Epithelial cell of prostate (primary cell): Measurements from ENCODE around the gene EFTUD2.
A peak's percentile ranks its signal among the peaks of the same experiment; 100 is the strongest.

ENCODE experiments used
- DNase-seq: peaks from one replicate; pipeline ENCODE4 v3.0.0-alpha.2; 2011; ENCODE audit warnings: low read depth, low spot score
- H3K27ac ChIP-seq: fragments of 450-650 bp; 2 replicates; pipeline ENCODE4 v1.5.1; 2017; ENCODE audit warnings: mild to moderate bottlenecking

EFTUD2 gene

DNA sequence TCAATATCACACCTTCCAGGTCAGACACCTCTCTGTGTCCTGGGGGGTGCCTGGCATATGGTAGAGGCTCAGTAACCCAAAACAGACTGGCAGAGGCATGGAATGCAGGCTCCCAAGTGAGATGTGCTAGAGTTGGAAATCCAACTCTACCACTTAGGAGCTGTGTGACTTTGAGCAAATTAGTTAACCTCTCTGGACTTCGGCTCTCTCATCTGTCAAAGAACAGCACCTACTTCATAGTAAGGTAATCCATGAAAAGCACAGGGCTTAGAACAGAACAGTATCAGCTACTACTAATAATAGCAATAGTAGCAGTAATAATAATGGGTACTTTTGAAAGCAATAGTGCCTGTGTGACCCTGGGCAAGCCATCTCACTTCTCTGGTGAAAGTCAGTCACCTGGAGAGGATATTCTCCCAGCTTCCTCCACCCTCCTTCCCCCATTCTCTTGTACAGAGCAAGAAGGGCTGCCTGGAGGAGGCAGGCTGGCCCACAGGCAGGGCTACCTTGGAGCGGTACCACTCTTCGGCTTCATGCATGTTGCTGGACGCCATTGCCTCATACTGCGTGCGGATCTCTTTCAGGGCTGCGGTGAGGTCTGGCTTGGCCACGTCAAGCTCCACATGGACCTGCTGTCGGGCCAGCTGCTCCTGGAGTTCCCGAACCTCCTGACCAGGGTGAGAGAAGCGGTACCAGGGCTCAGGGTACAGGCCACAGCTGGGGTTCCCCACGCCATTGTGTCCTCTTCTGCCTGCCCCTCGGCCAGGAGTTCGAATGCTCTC lies 13.7 kb upstream of the EFTUD2 start:
- no peak for DNase-seq
- no peak overlapping the region for H3K27ac ChIP-seq

DNA sequence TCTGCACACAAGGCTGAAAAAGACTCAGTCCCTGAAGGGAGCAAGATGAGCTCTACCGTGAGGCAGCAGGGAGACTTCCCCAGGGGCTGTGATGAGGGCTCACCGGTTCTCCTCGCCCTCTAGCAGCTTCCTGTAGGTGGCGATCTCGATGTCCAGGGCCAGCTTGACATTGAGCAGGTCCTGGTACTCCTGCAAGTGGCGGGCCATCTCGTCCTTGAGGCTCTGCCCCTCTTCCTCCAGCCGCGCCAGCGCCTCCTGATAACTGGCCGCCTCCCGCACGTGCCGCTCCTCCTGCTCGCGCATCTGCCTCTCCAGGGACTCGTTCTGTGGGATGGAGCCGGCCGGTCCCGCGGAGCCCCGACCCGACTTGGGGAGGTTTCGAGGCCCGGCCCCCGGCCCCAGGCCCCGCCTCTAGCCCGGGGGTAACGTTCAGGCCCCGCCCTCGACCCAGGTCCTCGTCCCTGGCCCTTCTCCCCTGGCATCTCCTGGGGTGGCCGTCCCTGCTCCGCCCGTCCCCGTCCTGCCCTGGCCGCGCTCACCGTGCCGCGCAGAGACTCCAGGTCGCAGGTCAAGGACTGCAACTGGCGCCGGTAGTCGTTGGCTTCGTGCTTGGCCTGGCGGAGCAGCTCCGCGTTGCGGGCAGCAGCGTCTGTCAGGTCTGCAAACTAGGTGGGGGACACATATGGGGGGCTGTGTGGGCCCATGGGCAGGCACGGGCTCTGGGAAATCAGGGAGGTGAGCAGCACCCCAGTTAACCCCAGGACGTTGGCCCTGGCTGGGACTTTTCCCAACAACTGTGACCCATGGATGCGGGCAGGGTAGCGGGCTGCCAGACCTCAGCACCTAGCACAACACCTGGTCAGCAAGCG lies 12.1 kb upstream of the EFTUD2 start:
- no peak for DNase-seq
- no peak overlapping the region for H3K27ac ChIP-seq

DNA sequence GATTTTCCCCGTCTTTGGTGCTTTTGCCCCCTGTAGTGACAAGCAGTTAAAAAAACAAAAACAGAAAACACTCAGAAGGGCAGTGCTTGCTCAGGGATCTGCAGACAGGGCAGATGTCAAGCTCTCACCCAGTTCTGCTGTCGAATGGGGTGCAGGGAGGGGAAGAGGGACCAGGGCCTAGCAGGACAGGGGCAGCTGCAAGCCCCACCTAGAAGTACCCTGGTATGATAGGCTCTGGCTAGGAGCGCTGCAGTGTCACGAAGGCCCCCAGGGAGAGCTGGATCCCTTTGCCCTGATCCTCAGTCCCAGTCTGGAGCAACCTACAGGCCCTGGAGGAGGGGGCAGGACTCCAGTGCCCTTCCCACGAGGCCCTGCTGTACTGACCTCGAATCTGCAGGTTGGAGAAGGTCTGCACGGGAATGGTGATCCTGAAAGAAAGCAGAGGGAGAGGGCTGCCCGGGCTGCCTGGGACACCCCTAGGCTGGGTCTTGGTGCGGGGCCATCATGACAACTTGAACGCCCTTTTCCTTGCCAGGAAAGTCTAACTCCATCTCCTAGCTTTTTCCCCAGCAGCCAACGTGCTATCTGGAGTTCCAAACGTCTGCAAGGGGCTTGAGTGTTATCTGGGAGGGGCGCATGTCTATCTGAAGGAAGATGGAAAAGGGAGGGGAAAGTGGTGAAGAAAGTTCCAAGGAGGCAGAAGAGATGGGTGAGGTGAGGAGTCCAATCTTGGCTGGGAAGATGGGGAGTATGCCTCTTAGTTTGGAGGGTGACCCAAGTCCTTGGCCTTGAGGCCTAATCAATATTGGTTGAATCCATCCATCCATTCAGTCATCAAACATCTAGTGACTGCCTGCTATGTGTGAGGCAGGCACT lies 11.2 kb upstream of the EFTUD2 start:
- DNase-seq: no peak
- peak overlapping the region; percentile 48 for H3K27ac ChIP-seq

DNA sequence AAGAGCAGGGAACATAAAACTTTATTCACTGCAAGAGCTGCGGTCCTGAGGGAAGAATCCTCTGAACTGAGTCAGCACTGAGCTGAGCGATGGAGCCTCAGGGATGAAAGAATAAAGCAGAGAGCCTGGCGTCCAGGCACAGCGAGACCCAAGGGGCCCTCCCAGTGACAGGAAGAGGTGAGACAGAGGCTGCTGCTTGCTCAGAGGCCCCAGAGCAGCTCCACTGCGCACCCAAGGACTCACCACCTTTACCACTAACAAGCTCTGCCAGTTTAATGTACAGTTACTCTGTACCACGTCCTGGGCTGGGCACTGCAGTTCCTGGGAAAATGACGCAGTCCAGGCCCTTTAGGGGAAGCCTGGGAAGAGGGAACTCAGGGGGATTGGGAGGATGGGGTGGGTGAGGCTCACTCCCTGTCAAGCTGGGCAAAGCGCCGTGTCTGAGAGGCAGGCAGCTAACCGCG lies 10.5 kb upstream of the EFTUD2 start:
- H3K27ac ChIP-seq: peak overlapping the region; percentile 48
- no peak for DNase-seq

DNA sequence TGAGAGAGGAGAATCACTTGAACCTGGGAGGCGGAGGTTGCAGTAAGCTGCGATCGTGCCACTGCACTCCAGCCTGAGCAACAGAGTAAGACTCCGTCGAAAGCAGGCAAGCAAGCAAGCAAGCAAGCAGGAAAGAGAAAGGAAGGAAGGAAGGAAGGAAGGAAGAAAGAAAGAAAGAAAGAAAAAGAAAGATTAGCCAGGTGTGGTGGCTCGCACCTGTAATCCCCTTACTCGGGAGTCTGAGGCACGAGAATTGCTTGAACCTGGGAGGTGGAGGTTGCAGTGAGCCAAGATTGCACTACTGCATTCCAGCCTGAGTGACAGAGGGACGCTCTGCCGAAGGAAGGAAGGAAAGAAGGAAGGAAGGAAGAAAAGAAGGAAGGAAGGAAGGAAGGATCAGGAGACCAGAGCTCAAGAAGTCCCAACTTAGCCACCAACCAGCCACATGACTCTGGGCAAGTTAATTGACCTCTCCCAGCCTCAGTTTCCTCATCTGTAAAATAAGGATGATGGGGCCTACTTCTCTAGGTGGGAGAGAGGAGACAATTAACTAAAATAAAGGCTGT lies 9.6 kb upstream of the EFTUD2 start:
- peak overlapping the region; percentile 48 for H3K27ac ChIP-seq
- no peak for DNase-seq

DNA sequence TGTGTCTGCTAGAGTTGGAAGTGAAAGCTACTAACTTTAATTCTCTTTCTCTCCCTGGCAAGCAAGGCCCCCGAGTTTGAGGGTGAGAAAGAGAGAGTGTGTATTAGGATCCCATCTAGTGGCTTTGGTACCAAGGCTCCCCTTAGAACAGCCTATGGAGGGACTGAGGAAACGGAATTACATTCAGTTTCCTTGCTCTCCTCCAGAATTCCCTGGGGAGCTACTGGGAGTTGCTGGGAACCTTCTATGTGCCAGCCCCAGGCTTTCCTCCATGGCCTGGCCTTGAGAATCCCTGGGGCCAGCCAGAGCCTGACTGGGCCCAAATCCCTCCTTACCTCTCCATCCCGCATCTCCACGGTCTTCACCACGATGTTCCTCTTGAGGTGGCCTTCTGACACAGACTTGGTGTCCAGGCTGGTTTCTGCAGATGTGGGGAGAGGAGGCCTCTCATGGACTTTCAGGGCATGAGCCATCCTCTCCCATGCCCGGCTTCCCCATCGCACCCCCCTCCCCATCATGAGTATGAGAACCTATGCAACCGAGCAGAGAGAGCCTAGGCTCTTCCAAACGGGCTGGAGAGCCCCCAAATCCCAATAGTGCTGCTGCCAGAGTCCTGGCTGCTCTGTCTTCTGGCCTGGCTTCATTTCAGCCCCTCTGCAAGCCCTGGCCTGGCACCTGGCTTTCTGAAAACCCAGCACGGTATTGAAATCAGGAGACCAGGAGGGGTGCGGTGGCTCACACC lies 8.7 kb upstream of the EFTUD2 start:
- H3K27ac ChIP-seq: no peak overlapping the region
- no peak for DNase-seq

DNA sequence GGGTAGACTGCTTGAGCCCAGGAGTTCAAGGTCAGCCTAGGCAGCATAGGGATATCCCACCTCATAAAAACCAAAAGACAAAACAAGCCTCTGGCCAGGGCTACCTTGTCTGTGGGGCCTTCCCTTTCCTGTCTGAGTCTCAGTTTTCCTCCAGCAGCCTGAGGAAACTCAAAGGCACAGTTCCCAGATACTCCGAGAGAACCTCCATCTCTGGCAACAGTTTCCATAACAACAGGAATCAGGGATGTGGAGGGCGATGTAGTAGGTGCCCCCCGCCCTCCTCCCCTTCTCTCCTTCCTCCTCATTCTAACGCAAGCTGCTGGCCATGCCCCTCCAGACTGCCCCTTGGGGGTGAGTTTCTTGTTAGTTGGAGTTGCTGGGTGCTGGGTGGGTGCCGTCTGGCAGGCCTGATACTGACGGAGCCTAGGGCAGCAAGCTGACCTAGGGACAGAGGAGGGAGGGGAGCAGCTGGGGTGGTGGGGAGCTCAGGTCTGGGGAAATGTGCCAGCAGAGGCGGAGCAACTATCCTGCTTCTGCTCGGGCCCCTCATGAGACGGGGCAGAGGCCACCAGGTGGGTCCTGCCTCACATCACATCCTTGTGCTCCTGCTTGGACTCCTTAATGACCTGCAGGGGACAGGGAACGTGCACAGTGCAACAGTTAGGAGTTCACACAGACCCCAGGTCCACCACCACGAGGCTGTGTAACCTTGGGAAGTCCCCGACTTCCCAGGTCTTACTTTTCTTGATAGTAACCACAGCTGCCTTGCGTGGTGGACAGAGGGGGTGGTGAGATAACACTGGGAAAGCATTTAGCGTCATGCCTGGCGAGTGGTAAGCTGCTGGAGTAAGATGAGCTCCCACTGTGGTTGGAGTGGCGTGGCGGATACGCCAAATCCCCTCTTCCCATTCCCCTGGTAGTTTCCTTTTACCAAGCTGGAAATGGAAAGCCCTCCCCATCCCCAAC lies 7.8 kb upstream of the EFTUD2 start:
- no peak overlapping the region for H3K27ac ChIP-seq
- DNase-seq: no peak

DNA sequence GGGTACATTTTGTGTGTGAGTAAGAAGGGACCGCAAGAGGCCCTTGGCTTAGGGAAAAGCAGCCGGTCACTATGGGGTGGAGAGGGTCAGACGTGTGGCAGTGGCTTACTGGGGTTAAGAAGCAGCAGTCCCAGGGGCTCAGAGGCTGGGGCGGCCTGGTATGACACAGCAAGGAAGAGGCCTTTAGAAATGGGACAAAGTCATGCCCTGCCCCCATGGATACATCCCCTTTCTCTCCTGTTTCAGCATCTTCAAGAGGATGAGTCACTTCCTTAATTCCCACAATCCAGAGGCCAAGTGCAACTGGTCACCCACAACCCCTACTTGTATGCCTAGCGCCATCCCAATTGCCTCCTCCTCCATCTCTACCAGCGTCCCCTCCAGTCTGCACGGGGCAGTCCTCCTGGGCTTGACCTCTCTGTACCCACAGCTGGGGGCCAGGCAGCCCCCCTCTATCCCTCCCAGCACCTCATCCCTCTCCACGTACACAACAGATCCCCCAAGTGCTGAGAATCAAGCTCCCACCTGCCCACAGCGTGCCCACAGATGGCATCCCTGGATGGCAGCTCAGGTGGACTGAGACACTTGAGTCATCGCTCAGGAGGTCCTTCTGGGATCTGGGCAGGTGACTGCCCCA lies 6.9 kb upstream of the EFTUD2 start:
- peak overlapping the region; percentile 32 for H3K27ac ChIP-seq
- DNase-seq: no peak

DNA sequence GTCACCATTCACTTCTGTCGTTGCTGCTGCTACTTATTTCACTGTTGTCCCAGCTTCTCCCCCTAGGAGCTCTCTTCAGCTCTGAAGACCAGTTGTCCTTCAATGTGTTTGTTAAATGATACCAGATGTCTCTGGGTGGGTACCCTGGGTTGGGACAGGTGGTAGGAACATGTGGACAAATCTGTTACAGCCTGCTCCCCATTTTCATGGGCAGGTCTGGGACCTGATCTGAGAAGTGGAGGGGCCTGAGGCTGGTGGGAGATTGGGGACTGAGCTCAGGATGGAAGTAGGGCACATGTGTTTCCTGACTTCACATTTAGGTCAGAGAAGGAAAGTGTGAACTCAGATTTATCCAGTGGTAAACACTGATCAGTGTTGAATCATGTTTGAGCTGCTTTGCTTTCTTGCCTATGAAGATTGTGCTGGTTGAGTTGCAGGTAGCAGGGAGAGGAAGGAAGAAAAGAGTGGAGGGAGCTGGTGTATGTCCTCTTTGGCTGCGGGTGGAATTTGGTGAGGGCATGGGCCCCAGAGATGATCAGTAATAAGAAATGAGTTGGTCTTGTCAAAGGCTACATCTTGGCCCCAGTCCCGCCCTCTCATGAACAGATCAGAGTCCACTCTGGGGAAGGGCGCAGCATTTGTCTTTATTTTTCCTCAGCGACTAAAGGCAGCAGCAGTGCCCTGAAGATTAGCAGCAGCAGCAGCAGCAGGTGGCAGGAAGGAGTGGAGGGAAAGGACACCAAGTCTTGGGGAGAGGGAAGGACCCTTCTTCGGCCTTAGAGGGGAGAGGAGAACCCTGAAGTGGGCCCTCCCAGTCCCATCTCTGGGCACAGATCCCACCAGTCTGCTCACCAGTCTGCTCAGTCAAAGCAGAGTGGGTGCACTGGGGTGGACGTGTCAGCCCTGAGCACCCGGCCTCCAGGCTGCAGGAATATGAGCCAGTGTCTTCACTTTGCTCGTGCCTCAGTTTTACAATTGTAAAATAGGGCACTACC lies 6.1 kb upstream of the EFTUD2 start:
- H3K27ac ChIP-seq: peak overlapping the region; percentile 32
- no peak for DNase-seq

DNA sequence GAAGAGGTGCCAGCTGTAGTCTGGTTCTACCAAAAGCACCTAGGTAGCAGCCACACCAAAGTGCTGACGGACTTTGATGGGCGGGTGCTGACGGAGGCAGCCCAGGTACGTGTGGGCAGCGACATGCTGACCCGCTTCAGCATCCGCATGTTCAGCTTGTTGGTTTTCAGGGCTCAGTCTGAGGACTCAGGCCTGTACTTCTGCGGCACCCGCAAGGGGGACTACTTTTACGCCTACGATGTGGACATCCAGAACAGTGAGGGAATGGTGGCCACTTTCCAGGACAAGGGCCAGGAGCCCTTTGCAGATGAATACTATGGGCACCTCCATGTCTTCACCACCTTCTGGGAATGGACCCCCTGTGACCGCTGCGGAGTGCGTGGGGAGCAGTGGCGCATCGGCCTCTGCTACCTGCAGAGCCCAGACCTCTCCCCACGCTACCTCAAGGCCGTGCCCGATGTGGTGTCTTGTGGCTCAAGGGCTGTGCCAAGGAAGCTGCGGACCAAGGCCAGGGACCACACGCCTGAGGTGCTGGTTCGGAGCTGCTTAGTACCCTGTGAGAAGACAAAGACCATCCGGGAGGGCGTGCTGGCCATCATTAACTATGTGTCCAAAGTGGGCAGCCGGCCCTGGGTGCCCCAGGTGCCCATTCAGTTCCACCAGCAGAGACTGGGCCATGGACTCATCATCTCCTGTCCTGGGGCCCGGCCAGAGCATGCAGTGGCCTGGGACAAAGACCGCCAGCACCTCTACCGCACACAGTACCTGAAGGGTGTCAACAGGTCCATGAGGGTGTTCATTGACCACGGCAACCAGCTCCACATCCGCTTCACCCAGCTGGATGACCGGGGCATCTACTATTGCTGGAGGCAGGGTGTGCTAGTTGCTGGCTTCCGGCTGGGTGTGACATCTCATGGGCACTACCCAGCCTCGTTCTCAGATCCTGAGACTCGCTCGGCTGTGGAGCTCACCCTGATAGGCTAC lies 5.0 kb upstream of the EFTUD2 start:
- no peak overlapping the region for H3K27ac ChIP-seq
- no peak for DNase-seq

DNA sequence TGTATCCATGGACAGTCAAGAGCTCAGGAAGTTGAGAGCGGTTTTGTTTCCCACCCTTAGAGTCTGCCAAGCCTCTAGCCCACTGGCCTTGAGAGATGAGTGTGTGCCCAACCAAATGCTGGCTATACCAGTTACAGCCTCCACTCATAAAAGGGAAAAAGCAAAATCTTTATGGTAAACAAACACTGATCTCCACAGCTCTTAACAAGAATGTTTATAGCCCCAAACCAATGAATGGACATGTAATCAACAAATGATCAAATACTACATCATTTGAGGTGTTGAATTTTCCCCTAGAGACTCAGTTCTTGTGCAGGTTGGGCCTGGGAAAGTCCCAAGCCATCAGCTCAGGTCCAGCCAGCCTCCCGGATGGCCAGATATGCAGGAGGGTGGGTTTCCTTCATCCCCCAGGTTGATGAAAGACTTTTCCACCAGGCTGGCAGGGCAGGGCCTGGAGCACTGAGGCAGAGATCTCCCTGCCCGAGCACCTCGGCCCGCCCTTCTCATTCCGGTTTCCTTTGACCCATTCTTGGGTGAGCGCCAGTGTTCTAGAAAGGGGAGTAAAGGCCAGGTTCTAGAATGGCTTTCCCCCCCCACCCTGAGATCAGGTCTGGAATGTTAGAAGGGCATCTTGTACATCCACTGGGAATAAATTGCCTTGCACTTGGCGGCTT lies 3.9 kb upstream of the EFTUD2 start:
- DNase-seq: no peak
- H3K27ac ChIP-seq: no peak overlapping the region

DNA sequence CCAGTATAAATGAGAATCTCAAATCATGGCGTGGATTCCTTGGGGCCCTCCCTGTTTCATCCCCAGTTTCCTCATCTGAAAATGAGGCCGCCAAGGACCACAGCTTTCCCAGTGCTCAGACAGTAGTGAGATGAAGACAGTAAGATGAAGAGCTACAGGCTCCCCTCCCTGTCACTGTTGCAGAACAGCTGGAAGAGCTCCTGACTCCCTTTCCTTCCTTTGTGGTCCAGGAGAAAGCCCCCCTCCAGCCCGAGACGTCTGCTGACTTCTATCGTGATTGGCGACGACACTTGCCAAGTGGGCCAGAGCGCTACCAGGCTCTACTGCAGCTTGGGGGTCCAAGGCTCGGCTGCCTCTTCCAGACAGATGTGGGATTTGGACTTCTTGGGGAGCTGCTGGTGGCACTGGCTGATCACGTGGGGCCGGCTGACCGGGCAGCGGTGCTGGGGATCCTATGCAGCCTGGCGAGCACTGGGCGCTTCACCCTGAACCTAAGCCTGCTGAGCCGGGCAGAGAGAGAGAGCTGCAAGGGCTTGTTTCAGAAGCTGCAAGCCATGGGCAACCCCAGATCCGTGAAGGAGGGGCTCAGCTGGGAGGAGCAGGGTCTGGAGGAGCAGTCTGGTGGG lies 3.0 kb upstream of the EFTUD2 start:
- no peak overlapping the region for H3K27ac ChIP-seq
- DNase-seq: no peak

DNA sequence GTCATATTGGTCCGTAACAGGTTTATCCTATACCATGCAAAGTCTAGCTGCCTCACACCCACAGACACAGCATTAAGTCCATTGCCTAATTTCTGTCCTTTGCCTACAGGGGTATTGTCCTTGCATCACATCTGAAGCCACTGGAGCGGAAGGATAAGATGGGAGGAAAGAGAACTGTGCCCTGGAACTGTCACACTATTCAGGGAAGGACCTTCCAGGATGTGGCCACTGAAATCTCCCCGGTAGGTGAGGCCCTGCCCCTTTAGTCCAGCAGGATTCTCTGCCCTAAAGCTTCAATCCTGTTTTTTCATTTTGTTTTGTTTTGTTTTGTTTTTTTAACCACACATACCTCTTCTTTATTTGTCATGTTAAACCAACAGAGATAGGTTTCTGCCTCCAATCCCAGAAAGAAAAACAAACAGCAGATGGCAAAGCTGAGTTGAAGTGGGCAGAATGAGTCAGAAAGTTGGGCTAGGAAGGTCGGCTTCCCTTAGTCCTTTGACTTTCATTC lies 2.2 kb upstream of the EFTUD2 start:
- DNase-seq: no peak
- no peak overlapping the region for H3K27ac ChIP-seq

DNA sequence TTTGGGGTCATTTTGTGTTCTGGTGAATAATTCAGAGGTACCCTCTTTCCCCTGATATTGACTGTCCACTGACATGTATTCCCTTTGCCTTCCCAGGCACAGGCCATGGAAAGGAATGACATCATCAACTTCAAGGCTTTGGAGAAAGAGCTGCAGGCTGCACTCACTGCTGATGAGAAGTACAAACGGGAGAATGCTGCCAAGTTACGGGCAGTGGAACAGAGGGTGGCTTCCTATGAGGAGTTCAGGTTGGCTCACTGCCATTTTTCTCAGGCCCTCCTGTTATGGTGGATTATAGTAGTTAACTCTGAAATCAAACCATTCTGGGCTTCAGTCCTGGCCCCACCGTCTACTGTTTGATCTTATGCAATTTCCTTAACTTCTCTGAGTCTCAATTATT lies 1.6 kb upstream of the EFTUD2 start:
- no peak overlapping the region for H3K27ac ChIP-seq
- DNase-seq: no peak

DNA sequence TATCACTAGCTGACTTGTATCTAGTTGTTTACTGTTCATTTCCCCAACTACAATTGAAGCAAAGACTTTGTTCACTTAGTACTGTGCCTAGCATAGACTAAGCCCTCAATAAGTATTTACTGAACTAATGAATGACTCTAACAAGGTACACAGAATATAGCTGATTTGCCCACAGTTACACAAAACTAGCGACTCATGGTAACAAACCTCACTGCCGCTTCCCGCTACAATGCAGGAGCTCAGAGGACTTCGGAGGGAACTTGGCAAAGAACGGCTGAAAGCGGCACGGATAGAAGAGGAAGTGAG lies 524 bp downstream of the EFTUD2 start:
- no peak for DNase-seq
- H3K27ac ChIP-seq: peak overlapping the region; percentile 83
